IMR-90 (cell line): ENCODE measurements around the gene MZT2A. TPM values are rescaled to one million over a fixed set of nuclear protein-coding genes. Genes with fewer than 3 reads are reported as not detected.

Experiments
- ATAC-seq: fragments of 200-7000 bp; cut with Tn5 transposase; 2 replicates; pipeline ENCODE4 v1.9.1; 2020; ENCODE audit warnings: low read depth, mild to moderate bottlenecking, moderate library complexity
- BruUV-seq: library from RNA; stranded (reverse); fragments of 400-500 nt; replicated peaks from 2 replicates; lab custom pipeline; 2021; lab: Mats Ljungman, UMichigan
- CTCF ChIA-PET: fragments of 300-600 bp; formaldehyde crosslinking; extraction: SDS; loops from one replicate; lab custom pipeline; 2021; ENCODE audit warnings: antibody characterized with exemption; lab: Yijun Ruan, JAX
- POLR2A ChIA-PET: fragments of 300-600 bp; sonication (Branson Sonifier 250); formaldehyde crosslinking; loops from one replicate; lab custom pipeline; 2022; ENCODE audit warnings: antibody characterized with exemption; ENCODE audit not compliant: unreplicated experiment; lab: Charles Lee
- DNase-seq: peaks from one replicate; pipeline ENCODE4 v3.0.0; 2013
- H2AFZ ChIP-seq: replicated peaks from 2 replicates; pipeline ENCODE3; 2013; ENCODE audit warnings: low read length, mild to moderate bottlenecking; ENCODE audit not compliant: poor library complexity
- H2AK5ac ChIP-seq: 2 replicates; pipeline ENCODE4 v1.6.1; 2013; ENCODE audit warnings: low read depth, low read length, inconsistent platforms
- H2AK9ac ChIP-seq: replicated peaks from 2 replicates; pipeline ENCODE3; 2013; ENCODE audit warnings: mild to moderate bottlenecking, low read depth, low read length, moderate library complexity; ENCODE audit not compliant: poor library complexity
- H2BK120ac ChIP-seq: 2 replicates; pipeline ENCODE4 v1.6.1; 2013; ENCODE audit warnings: low read depth, low read length, inconsistent platforms
- H2BK15ac ChIP-seq: 3 replicates; pipeline ENCODE4 v1.6.1; 2013; ENCODE audit warnings: low read depth, low read length, inconsistent platforms
- H2BK20ac ChIP-seq: 2 replicates; pipeline ENCODE4 v1.6.1; 2013; ENCODE audit warnings: low read depth, mild to moderate bottlenecking, inconsistent platforms, low read length, moderate library complexity
- H2BK5ac ChIP-seq: 2 replicates; pipeline ENCODE4 v1.6.1; 2013; ENCODE audit warnings: mild to moderate bottlenecking, low read depth, low read length, inconsistent platforms; ENCODE audit not compliant: poor library complexity, severe bottlenecking
- H3K14ac ChIP-seq: replicated peaks from 2 replicates; pipeline ENCODE4 v1.6.1; 2013; ENCODE audit warnings: low read depth, low read length, inconsistent platforms
- H3K18ac ChIP-seq: 2 replicates; pipeline ENCODE4 v1.6.1; 2013; ENCODE audit warnings: low read depth, low read length, control low read depth
- H3K23ac ChIP-seq: 2 replicates; pipeline ENCODE4 v1.6.1; 2013; ENCODE audit warnings: low read depth, low read length, inconsistent platforms
- H3K27ac ChIP-seq: 2 replicates; pipeline ENCODE4 v1.5.1; 2013; ENCODE audit warnings: mild to moderate bottlenecking, control low read depth, low read length; ENCODE audit not compliant: insufficient read depth
- H3K27me3 ChIP-seq: 2 replicates; pipeline ENCODE4 v1.6.1; 2013; ENCODE audit warnings: low read length; ENCODE audit not compliant: control insufficient read depth, insufficient read depth
- H3K36me3 ChIP-seq: 2 replicates; pipeline ENCODE4 v1.6.1; 2013; ENCODE audit warnings: low read length, mixed read lengths; ENCODE audit not compliant: control insufficient read depth, insufficient read depth
- H3K4ac ChIP-seq: 2 replicates; pipeline ENCODE4 v1.6.1; 2013; ENCODE audit warnings: low read depth, low read length, inconsistent platforms
- H3K4me1 ChIP-seq: 2 replicates; pipeline ENCODE4 v1.6.1; 2013; ENCODE audit warnings: low read length, mixed read lengths; ENCODE audit not compliant: control insufficient read depth, insufficient read depth
- H3K4me2 ChIP-seq: 2 replicates; pipeline ENCODE4 v1.6.1; 2013; ENCODE audit warnings: low read depth, mild to moderate bottlenecking, control low read depth, low read length, moderate library complexity
- H3K4me3 ChIP-seq: 2 replicates; pipeline ENCODE4 v1.5.1; 2013; ENCODE audit warnings: low read depth, mild to moderate bottlenecking, control low read depth, low read length, moderate library complexity; ENCODE audit not compliant: insufficient read depth
- H3K56ac ChIP-seq: 2 replicates; pipeline ENCODE4 v1.6.1; 2013; ENCODE audit warnings: low read length, inconsistent platforms; ENCODE audit not compliant: insufficient read depth; ENCODE audit errors: extremely low read depth
- H3K79me1 ChIP-seq, 2 experiments: 2 replicates each; pipeline ENCODE4 v1.6.1; 2013; ENCODE audit warnings: low read length in 2 of 2, inconsistent platforms in 1 of 2, low read depth in 1 of 2
- H3K9ac ChIP-seq: 2 replicates; pipeline ENCODE4 v1.6.1; 2013; ENCODE audit warnings: low read depth, low read length, control low read depth
- H3K9me1 ChIP-seq: 2 replicates; pipeline ENCODE4 v1.6.1; 2013; ENCODE audit warnings: low read length, inconsistent platforms; ENCODE audit not compliant: insufficient read depth
- H3K9me3 ChIP-seq: 2 replicates; pipeline ENCODE4 v1.6.1; 2013; ENCODE audit warnings: low read length; ENCODE audit not compliant: control insufficient read depth, insufficient read depth
- H4K20me1 ChIP-seq: 2 replicates; pipeline ENCODE4 v1.6.1; 2013; ENCODE audit warnings: low read length, inconsistent platforms; ENCODE audit not compliant: insufficient read depth
- H4K5ac ChIP-seq: 2 replicates; pipeline ENCODE4 v1.6.1; 2013; ENCODE audit warnings: mild to moderate bottlenecking, low read depth, low read length, control low read depth
- H4K8ac ChIP-seq, 2 experiments: 2 replicates each; pipeline ENCODE4 v1.6.1; 2013; ENCODE audit warnings: low read depth in 2 of 2, low read length in 2 of 2, control low read depth in 1 of 2, inconsistent platforms in 1 of 2
- H4K91ac ChIP-seq: 2 replicates; pipeline ENCODE4 v1.6.1; 2013; ENCODE audit warnings: low read depth, low read length, inconsistent platforms; ENCODE audit not compliant: insufficient read depth
- BHLHE40 ChIP-seq: fragments of 150-350 bp; IDR thresholded peaks from 2 replicates; pipeline ENCODE4 v1.6.1; 2016; ENCODE audit warnings: mild to moderate bottlenecking, low read depth, low read length
- CEBPB ChIP-seq: IDR thresholded peaks from 2 replicates; pipeline ENCODE4 v1.6.1; 2012; ENCODE audit warnings: low read depth, low read length, improper control_type of control experiment
- CHD1 ChIP-seq: IDR thresholded peaks from 2 replicates; pipeline ENCODE4 v1.6.1; 2012; ENCODE audit warnings: low read depth, low read length, improper control_type of control experiment
- CTCF ChIP-seq: conservative IDR thresholded peaks from 2 replicates; pipeline ENCODE4 v1.5.1; 2012; ENCODE audit warnings: mild to moderate bottlenecking, low read depth, low read length, improper control_type of control experiment
- FOS ChIP-seq: fragments of 150-350 bp; IDR thresholded peaks from 2 replicates; pipeline ENCODE4 v1.6.1; 2016; ENCODE audit warnings: low read depth, low read length
- MAFK ChIP-seq: IDR thresholded peaks from 2 replicates; pipeline ENCODE4 v1.6.1; 2012; ENCODE audit warnings: low read depth, low read length, improper control_type of control experiment
- MAZ ChIP-seq: IDR thresholded peaks from 2 replicates; pipeline ENCODE4 v1.6.1; 2012; ENCODE audit warnings: low read depth, mild to moderate bottlenecking, low read length, improper control_type of control experiment, moderate library complexity, borderline replicate concordance
- MXI1 ChIP-seq: IDR thresholded peaks from 2 replicates; pipeline ENCODE4 v1.6.1; 2012; ENCODE audit warnings: low read depth, mild to moderate bottlenecking, low read length, moderate library complexity, borderline replicate concordance
- NFE2L2 ChIP-seq: fragments of 150-350 bp; IDR thresholded peaks from 2 replicates; pipeline ENCODE4 v1.6.1; 2016; ENCODE audit warnings: low read depth, mild to moderate bottlenecking, low read length
- POLR2A ChIP-seq: IDR thresholded peaks from 2 replicates; pipeline ENCODE4 v1.6.1; 2012; ENCODE audit warnings: mild to moderate bottlenecking, low read depth, low read length
- RAD21 ChIP-seq: IDR thresholded peaks from 2 replicates; pipeline ENCODE4 v1.6.1; 2012; ENCODE audit warnings: low read length, improper control_type of control experiment
- RCOR1 ChIP-seq: IDR thresholded peaks from 2 replicates; pipeline ENCODE4 v1.6.1; 2012; ENCODE audit warnings: mild to moderate bottlenecking, low read length, improper control_type of control experiment; ENCODE audit not compliant: insufficient replicate concordance
- RFX5 ChIP-seq: IDR thresholded peaks from 2 replicates; pipeline ENCODE4 v1.8.0; 2012; ENCODE audit warnings: low read depth, mild to moderate bottlenecking, low read length, moderate library complexity
- SMC3 ChIP-seq: fragments of 150-350 bp; IDR thresholded peaks from 2 replicates; pipeline ENCODE4 v1.6.1; 2016; ENCODE audit warnings: low read depth, mild to moderate bottlenecking, antibody characterized with exemption, low read length, moderate library complexity
- WGBS, 2 experiments: methylation state at CpG; one replicate each; pipeline versions ENCODE4 v1.1.5 to v1.1.7; 2013; ENCODE audit warnings: missing lambda C conversion rate in 2 of 2; ENCODE audit not compliant: insufficient read length in 1 of 2; ENCODE audit errors: extremely low coverage in 2 of 2; 5-methylcytosine and 5-hydroxymethylcytosine counted together
- dilution Hi-C: fragments of 300-500 bp; cut with HindIII; formaldehyde crosslinking; loops from one replicate; pipeline ENCODE4 v1.14.3; 2018; ENCODE audit warnings: low sequenced_read_pairs; ENCODE audit not compliant: unreplicated experiment
- in situ Hi-C: fragments of 300-500 bp; cut with MboI; formaldehyde crosslinking; loops from 3 replicates; pipeline ENCODE4 v1.14.3; 2019; ENCODE audit warnings: low sequenced_read_pairs, inconsistent platforms, mixed read lengths
- intact Hi-C: fragments of 100-400 bp; cut with micrococcal nuclease; formaldehyde crosslinking; loops from 2 replicates; pipeline ENCODE4 v1.10.0; 2022
- polyA plus RNA-seq, 3 experiments: library from polyadenylated mRNA; depleted of rRNA; stranded (reverse); fragments of >200 nt; gene quantifications; 2 replicates each; pipeline ENCODE4 v1.2.3, GENCODE V29; 2012; ENCODE audit warnings: low replicate concordance in 1 of 3
- total RNA-seq: library from RNA; depleted of rRNA; stranded (reverse); fragments of >200 nt; gene quantifications from 2 replicates; pipeline ENCODE4 v1.2.3, GENCODE V29; 2012
- TF ChIP-seq, protein P1 (sequence below): fragments of 150-350 bp; IDR thresholded peaks from 2 replicates; pipeline ENCODE4 v1.6.1; 2017; ENCODE audit warnings: mild to moderate bottlenecking, antibody characterized with exemption, low read length, low read depth
- TF ChIP-seq, protein P2 (sequence below): fragments of 150-350 bp; IDR thresholded peaks from 2 replicates; pipeline ENCODE4 v1.6.1; 2016; ENCODE audit warnings: low read depth, mild to moderate bottlenecking, low read length, moderate library complexity, borderline replicate concordance

Gene MZT2A
- total and polyA plus RNA-seq, 2 of the 4 experiments (the other 2 are of a cell fraction) = 23.1 to 82.3 TPM

DNA sequence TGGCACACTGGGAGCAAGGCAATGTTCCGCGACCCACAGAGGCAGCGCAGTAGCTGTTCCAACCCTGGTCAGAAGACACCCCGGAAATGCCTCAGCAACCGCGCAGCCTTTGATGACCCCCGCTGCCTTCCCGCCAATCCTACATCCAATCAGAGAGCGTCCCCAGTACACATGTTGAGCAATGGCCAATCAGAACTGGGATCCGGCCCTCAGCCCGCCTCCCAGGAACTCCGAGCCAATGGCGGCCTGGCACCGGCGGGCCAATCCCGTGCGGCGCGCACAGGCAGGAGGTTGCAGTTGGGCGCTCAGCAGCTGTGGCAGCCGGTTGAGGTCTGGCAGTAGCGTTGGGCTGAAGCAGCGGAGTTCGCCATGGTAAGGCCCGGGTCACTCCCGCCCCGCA is 16.4 kb downstream of the MZT2A start, which contains the start of gene TUBA3D:
TUBA3D (plus strand) TSS at position 289 of the 400 bp plus-strand sequence; CDS start at position 370, 81 bp downstream.
- dilution Hi-C loops = no loop called here

More for the DNA sequence above, 16.4 kb downstream of the MZT2A start, which contains the start of gene TUBA3D:
- H3K79me1 ChIP-seq = no peaks in the 10 kb centered on the region
- H3K36me3 ChIP-seq = no peaks in the 10 kb centered on the region
- H3K4me2 ChIP-seq = no peak within 1 kb of the TSS
- ChIA-PET POLR2A (no interaction called here), CTCF (no interaction called here)
- BruUV-seq = no TSS peak
- H3K4ac ChIP-seq = no peak within 1 kb of the TSS
- no peak within 1 kb of the TSS for H2AFZ ChIP-seq
- intact Hi-C loops = no loop called here
- H3K9ac ChIP-seq = no peak within 1 kb of the TSS
- TF ChIP-seq RFX5 (no peak), MAZ (no peak), SMC3 (no peak), NFE2L2 (no peak), CEBPB (no peak), BHLHE40 (no peak), MAFK (no peak), FOS (no peak), MXI1 (no peak), CTCF (no peak), RCOR1 (no peak), POLR2A (no peak), CHD1 (no peak), RAD21 (no peak)
- TF ChIP-seq, protein P1, sequence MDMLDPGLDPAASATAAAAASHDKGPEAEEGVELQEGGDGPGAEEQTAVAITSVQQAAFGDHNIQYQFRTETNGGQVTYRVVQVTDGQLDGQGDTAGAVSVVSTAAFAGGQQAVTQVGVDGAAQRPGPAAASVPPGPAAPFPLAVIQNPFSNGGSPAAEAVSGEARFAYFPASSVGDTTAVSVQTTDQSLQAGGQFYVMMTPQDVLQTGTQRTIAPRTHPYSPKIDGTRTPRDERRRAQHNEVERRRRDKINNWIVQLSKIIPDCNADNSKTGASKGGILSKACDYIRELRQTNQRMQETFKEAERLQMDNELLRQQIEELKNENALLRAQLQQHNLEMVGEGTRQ = no peak
- TF ChIP-seq, protein P2, sequence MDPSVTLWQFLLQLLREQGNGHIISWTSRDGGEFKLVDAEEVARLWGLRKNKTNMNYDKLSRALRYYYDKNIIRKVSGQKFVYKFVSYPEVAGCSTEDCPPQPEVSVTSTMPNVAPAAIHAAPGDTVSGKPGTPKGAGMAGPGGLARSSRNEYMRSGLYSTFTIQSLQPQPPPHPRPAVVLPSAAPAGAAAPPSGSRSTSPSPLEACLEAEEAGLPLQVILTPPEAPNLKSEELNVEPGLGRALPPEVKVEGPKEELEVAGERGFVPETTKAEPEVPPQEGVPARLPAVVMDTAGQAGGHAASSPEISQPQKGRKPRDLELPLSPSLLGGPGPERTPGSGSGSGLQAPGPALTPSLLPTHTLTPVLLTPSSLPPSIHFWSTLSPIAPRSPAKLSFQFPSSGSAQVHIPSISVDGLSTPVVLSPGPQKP = no peak
- no peaks in the 10 kb centered on the region for H3K9me1 ChIP-seq
- no peak within 1 kb of the TSS for H2BK5ac ChIP-seq
- in situ Hi-C loops = no loop called here
- 100% methylated on average over 2 of the region's 27 CpGs; no CpG with 5 or more reads in 1 of the 2 experiments for WGBS, 2 experiments
- no peaks in the 10 kb centered on the region for H3K27me3 ChIP-seq
- no peak within 1 kb of the TSS for H3K23ac ChIP-seq
- no peak within 1 kb of the TSS for H2BK20ac ChIP-seq
- no peak within 1 kb of the TSS for H2AK9ac ChIP-seq
- H3K56ac ChIP-seq = no peak within 1 kb of the TSS
- H3K4me3 ChIP-seq = no peak within 1 kb of the TSS
- H3K4me1 ChIP-seq = no peaks in the 10 kb centered on the region
- H4K5ac ChIP-seq = no peak within 1 kb of the TSS
- H2AK5ac ChIP-seq = no peak within 1 kb of the TSS
- H3K27ac ChIP-seq = no peak within 1 kb of the TSS
- DNase-seq (no peak), ATAC-seq (no peak)
- no peak within 1 kb of the TSS for H4K91ac ChIP-seq
- no peaks in the 10 kb centered on the region for H3K9me3 ChIP-seq
- H4K20me1 ChIP-seq = no peaks in the 10 kb centered on the region
- no peak within 1 kb of the TSS for H4K8ac ChIP-seq
- no peak within 1 kb of the TSS for H3K18ac ChIP-seq
- no peak within 1 kb of the TSS for H3K14ac ChIP-seq
- H2BK15ac ChIP-seq = no peak within 1 kb of the TSS
- no peak within 1 kb of the TSS for H2BK120ac ChIP-seq
